Fibroblast of skin of scalp (primary cell): ENCODE results near the gene NDST3.
A peak's percentile ranks its signal among the peaks of the same experiment; 100 is the strongest.
"Not testable (repeated sequence)": the region's sequence is repeated elsewhere in the genome, so short reads cannot be mapped to it uniquely, and the experiment has no call there.

Experiments
- DNase-seq: peaks from one replicate; pipeline ENCODE4 v3.0.0-alpha.2; 2013

Gene NDST3

DNA sequence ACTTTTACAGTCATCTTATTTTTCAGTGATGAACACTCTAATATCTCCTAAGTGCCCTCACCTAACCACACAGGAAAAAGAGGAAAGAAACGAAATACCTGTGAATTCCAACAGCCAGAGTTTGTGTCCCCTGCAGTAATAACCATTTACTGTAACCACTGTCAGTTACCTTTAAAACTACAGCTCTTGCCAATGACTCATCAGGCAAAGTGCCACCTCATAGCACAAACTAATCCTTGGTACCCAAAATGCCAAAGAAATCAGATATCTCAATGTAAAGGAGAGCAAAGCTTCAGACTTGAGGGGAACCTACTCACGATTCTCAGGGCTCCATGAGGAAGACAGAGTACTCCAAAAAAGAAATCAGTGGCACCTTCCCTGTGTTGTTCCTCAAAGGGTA is 146.5 kb downstream of the NDST3 start:
- peak; percentile 25 for DNase-seq

DNA sequence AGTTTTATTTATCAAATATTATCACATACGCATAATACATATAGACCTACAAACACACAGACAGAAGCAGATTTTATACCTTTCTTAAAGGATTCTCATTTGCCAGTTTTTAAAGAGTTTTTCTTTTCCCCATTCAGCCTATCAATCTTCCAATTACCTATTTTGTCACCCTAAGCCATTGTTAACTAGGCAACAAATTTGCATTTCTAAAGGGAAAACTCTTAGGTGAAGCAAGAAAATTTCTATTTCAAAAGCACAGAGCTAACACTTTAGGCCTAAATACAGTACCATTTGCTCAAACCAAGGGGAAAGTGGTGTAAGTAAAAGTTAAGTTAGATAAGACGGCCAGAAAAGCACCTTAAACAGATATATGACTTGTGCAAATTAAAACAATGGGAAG is 156.6 kb downstream of the NDST3 start:
- DNase-seq, result no peak

DNA sequence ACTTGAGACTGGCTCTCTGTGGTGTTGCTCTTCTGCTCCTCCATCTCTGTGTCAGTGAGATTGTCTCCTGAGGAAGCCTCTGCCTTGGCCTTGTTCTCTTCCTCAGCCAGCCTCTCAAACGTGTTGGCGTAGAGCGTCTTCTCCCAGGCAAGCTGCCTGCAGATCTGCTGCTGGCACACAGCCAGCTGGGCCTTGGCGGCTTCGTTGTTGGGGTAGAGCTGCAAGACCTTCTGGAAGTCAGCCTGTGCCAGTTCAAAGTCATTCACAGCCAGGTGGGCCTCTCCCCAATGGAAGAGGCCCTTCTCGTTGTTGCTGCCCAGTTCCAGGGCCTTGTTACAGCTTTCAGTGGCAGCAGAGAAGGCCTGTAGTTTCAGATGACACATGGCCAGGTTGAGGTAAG is 159.1 kb downstream of the NDST3 start:
- no peak for DNase-seq

DNA sequence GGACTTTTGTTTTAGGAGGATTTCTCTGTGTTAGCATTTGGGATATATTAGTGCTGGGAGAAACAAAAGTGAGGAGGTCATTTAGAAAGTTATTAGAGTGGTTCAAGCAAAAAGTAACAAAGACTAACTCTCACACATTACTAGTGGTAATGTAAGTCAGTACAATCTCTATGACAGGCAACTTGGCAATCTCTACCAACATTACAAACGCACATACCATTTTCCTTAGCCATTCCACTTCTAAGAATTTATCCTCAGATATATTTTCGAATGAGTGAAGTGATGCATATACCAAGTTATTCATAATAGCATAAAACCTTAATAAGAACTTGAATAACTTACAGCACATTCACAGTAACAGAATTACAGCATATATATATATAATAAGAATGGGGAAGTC is 172.3 kb downstream of the NDST3 start:
- DNase-seq, result no peak

DNA sequence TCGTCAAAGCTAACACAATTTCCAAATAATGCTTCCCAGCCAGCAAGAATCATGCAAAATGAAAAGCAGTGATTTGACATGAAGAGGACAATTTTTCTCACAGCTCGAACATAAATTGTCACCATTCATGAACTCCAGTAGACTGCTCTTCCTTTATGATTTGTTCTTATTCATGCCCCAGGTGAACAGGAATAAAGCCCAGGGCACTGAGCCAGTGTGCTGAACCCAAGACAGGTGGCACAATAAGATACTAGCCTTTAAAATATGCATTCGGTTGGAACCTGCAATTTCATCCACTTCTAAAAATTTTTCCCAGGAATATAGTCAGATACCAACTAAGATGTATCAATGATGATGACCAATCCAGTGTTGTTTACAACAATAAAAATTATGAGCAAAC is 178.8 kb downstream of the NDST3 start:
- no peak for DNase-seq

DNA sequence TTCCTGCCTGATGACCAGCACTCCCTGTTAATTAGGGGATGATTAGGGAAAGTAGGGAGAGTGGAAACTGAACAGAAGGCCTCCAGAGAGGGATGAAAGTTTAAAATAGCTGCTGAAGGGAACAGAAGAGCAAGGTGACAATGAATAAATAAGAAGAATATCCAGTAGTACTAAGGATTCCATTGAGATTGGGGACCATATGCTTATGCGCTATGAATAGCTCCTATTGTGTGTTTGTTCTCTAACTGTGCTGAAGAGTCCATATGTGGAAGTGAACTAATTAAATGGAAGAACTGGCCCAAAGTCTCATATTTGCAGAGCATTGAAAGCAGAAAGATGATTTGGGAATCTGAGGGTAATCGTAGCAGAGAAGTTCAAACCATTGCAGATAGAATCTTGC is 181.5 kb downstream of the NDST3 start:
- no peak for DNase-seq

DNA sequence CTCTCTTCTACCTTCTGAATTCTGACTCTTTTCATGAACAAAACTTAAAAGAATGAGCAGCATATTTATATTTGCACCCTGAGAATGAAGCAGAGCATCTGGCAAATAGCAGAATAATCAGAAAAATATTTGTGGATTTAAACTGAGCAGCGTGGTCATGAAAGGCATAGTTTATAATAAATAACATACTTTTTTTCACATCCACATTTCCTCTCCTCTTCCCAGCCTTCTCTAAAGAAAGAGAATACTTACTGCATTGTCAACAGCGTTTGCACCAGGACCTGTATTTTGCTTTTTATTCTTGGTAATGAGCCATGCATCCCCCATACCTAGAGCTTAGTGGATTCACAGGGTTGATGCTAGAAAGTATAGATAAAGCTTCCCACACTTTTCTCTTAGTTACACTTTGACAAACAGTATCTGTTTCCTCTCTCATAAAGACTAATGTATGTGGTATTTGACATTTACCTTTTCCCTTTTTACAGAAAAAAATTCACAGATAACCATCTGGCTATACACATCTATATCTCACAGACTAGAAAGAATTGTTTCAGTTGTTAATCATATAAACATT is 187.0 kb downstream of the NDST3 start:
- peak; percentile 3 for DNase-seq

DNA sequence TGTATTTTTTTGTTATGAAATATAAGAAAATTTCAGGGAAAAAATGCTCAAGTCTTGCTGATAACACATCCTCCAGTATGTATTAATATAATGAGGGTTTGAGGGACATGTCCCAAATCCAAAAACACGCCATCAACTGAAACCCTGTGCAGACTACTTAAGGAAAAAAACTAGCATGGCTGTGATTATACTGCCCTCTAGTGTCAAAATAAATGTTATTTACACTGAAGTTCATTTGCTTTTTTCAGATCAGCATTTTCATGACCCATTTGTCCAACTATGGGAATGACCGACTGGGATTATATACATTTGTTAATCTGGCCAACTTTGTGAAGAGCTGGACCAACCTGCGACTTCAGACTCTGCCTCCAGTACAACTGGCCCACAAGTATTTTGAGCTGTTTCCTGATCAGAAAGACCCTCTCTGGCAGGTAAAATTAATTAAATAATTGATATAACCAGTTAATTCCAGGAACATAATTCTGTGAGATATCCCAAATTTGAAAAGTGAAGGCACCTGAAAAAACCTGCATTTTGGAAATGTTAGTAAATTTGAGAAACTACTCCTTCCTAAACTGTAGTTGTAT is 190.1 kb downstream of the NDST3 start:
- DNase-seq, result peak; percentile 73

DNA sequence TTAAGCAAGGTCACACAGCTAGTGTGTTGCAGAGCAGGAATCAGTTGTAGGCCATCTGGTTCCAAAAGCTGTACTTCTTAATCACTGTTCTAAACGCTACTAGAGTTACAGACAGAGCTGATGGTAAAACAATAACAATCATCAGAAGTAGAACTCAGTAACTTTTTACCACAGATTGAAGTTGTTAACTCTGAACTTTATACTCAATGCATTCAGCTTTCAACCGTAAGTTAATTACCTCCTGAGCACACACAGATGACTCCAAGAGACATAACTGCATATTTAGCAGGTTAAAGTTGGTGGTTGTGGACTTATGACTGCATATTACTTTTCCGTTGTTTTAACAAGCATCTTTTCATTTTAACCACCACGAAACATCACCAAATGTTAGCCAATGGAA is 191.2 kb downstream of the NDST3 start:
- no peak for DNase-seq

DNA sequence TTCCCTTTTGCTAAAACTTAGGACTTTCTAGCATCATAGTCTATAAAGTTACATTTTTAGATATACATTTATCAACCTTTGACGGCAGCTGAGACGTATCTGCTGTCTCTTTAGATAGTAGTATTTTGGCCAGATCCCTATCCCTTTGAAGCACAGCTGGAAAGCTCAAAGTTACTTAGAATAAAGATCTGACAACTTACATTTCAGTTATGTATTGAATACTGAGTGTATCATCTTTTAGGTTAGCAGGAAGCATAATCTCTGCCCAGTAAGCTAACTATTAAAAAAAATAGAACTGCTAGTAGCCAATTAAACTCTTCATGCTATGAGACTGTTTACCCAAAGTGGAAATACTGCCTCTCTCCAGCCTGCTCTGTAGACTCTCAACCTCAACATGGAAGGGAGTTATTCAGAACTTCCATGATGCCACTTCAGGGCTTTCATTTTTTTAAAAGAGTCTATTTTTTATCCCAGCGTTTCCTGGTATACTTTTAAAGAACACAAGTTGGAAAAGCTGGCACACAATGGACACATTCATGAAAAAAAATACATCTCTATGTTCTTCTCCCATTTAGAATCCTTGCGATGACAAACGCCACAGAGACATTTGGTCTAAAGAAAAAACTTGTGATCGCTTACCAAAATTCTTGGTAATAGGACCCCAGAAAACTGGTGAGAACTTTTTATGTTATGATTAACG is 192.2 kb downstream of the NDST3 start:
- DNase-seq, result no peak

DNA sequence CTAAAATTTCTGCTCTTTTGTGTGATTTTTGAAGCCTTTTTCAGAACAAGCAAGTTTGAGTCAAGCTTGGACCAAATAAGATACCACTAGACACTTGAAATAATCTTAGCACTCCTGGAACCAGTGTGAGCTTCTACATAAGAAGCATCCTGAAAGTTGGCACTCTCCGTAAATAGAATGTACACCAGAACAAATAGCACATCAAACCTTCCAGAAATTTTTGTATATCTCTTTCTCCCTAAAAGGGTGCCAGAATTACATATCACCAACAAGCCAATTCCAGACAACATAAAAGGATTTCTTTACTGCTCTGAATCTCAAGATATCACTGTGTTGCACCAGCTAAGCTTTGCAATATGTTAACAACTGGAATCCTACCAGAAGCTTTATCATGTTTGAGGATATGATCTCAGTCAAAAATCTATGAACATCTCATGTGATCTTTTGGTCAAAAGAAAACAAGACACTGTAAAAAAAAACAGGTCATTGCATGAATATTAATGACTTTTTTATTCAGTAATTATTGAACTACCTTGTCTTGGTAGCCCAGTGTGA is 201.4 kb downstream of the NDST3 start:
- no peak for DNase-seq

DNA sequence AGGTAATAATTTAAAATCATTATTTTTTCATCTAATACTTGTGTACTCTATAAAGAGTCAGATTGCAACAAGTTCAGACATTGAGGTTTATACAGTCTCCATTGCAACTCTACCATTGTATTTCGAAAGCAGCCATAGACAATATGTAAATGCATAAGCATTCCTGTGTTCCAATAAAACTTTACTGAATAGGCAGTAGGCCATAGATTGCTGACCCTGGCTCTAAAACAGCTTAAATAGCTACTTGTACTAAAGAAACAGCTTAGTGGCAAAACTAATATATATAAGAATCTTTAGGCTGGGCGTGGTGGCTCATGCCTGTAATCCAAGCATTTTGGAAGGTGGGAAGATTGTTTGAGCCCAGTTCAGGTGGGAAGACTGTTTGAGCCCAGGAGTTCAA is 203.2 kb downstream of the NDST3 start:
- no peak for DNase-seq

DNA sequence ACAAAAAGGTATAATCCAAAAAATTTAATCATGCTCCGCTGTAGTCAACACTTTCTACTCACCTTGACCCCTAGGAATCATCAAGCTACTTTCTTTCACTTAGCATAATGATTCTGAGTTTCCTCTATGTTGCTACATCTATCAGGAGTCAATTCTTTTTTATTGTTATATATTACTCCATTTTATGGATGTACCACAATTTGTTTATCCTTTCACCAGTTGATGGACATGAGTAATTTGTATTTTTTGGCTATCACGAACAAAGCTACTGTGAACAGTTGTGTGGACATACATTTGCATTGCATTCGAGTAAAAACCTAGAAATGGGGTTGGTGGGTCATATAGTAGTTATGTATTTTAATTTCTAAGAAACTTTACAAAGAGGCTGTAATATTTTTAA is 215.6 kb downstream of the NDST3 start:
- no peak for DNase-seq

DNA sequence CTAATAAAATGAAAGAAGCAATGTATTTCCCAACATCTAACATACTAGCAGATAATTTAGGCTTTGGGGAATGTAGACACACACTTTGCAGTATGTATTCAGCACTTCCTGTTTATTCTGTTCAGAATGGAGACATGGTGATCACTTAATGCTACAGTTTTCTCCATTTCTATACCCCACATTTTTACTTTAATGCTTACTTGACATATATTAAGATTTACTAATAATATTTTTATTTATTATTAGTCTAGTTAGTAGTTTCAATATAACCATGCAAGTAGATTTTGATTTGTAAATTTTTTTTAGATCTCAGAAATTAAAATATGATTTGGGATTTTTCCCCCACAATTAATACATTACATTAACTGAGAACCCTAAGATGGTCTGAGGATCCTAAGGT is 220.1 kb downstream of the NDST3 start:
- no peak for DNase-seq

DNA sequence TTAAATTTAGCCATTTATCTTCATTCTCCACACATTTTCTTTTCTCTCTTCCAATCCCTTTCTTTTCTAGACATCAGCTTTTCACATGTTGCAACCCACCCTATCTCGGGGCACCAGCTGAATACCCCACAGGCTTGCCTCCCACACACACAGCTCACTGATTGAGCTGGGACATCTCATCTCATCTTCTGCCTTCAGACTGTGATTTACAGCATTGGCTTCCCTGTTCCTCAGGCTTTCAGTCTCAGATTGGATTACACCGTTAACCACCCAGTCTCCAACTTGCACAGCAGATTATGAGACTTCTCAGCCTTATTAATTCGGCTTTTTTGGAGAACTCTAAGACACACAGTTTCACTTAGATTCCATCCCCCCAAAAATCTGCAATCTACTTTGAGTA is 224.8 kb downstream of the NDST3 start:
- no peak for DNase-seq

DNA sequence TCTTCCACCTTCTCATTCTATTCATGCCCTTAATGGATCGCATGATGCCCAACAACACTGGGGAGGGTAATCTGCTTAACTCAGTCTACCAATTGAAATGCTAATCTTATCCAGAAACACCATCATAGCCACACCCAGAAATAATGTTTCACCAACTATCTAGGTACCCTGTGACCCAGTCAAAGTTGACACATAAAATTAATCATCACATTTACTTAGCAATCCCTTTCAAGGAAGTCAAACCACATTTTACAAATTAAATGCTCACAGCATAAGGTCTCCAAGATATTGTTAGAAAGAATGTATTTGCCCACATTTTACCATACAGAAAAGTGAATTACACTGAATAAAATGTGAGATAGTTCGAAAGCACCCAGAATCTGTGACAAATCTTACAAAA is 226.0 kb downstream of the NDST3 start:
- no peak for DNase-seq

DNA sequence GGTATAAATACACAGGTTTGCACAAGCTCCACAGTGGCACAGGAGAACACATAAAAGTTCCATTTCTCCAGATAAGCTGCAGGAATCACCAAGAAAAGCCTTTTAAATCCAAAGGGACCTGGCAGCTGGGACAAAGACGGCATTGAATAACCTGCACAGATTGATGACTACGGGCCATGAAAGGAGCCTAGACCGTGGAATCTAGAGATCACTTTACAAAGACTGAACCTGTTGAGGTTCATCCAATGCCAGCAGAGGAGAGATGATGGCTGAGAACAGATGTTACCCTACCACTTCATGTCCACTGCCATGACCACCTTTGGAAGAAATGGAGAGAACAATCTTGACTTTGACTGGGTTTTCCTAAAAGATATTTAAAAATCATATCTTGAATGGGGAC is 229.8 kb downstream of the NDST3 start:
- no peak for DNase-seq

DNA sequence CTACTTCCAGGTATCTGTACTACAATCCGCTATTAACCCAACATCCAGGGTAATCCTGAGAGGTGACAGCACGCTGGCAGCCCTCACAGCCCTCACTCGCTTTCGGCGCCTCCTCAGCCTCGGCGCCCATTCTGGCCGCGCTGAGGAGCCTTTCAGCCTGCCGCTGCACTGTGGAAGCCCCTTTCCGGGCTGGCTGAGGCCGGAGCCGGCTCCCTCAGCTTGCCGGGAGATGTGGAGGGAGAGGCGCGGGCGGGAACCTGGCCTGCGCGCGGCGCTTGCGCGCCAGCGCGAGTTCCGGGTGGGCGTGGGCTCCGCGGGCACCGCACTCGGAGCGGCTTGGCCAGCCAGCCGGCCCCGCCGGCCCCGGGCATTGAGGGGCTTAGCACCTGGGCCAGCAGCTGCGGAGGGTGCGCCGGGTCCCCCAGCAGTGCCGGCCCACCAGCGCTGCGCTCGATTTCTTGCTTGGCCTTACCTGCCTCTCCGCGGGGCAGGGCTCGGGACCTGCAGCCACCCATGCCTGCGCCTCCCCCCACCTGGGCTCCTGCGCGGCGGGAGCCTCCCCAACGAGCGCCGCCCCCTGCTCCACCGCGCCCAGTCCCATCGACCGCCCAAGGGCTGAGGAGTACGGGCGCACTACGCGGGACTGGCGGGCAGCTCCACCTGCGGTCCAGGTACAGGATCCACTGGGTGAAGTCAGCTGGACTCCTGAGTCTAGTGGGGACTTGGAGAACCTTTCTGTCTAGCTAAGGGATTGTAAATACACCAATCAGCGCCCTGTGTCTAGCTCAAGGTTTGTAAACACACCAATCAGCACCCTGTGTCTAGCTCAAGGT is 231.2 kb downstream of the NDST3 start:
- peak; percentile 36 for DNase-seq

DNA sequence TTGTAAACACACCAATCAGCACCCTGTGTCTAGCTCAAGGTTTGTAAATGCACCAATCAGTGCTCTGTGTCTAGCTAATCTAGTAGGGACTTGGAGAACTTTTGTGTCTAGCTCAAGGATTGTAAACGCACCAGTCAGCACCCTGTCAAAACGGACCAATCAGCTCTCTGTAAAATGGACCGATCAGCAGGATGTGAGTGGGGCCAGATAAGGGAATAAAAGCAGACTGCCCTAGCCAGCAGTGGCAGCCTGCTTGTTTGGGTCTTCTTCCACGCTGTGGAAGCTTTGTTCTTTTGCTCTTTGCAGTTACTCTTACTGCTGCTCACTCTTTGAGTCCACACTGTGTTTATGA is 231.8 kb downstream of the NDST3 start:
- not testable (repeated sequence) for DNase-seq

DNA sequence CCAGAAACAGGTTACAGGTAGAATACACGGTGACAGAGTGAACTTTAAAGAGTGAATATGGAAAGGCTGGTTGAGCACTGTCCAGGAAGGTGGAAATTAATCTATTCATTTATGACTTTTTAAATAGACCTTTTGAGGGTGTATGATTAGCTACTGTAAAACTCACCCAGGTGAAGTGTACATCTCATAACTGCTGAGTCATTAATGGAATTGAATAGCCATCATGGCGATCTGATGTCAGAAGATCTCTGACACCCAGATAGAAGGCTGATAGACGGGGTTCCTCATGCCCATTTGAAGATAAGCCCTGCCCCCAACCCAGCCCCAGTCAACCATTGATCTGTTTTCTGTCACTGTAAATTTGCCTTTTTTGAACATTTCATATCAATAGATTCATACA is 234.5 kb downstream of the NDST3 start:
- no peak for DNase-seq

DNA sequence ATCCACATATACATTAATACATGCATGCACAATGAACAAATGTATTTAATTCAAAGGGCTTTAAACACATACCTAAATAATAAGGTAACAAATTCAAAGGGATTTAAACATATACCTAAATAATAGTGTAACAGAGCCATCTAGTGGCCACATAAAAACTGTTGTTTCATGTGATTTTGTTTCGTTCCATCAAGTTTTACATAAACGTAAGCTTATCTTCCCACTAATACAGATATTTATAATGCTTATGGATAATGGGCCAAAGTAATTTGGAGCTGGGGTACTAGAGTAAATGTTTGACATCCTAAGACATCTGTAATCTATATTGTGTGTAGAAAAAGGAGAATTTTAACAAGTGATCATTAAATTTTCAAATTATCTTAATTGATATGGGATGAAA is 236.2 kb downstream of the NDST3 start:
- peak; percentile 45 for DNase-seq

DNA sequence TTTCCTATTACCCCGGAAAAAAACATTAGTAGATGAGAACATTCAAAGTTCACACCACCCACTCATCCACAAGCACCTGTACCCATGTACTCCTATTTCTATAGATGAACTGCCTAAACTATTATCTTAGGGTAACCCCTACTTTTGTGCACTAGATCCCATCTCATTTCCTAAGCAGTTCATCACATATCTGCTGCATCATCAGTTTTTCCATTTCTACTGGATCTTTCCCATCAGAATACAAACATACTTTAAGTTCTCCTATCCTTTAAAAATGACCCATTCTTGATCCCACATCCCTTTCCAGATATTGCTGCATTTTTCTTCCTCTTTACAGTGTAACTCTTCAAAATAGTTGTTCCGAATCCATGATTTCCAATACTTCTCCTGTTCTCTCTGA is 237.5 kb downstream of the NDST3 start:
- DNase-seq, result no peak

DNA sequence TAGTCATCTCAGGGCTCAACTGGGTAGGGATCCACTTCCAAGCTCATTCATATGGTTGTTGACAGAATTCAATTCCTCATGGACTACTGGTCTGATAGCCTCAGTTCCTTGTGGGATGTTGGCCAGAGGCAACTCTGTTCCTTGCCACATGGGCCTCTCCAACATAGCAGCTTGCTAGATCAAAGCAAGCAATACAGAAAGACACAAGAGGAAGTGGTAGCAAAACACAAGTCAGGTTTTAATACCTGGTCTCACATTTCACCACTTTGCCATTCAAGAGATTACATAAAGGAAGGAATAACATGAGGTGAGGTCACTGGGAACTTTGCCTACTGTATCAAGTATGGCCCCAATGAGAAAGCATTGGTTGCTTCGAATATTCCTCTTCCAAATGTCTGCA is 239.4 kb downstream of the NDST3 start:
- no peak for DNase-seq
